ENCODE results near the gene VWF. TPM values are rescaled to one million over a fixed set of nuclear protein-coding genes. Genes with fewer than 3 reads are reported as not detected.
"Not testable (repeated sequence)": the region's sequence is repeated elsewhere in the genome, so short reads cannot be mapped to it uniquely, and the experiment has no call there.

VWF gene
- total RNA-seq, 1 donor from 2014 or later: not detected

DNA sequence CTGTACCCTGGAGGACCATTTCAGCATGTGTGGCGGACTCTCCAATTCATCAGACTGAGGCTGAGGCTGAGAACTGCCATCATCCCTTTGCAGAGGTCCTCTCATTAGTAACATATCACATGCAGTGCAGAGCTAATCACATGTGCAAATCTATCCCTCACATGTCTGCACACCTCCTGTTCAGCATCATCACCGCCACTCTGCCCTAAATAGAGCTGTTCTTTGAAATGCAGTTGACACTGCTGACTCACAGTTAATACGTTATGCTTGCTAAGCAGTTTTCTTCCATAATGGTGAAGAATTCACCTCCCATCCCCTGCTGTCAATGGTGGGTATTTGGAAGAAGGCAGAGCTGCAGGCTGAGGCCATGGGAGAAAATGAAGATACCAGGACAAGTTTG is 94.4 kb downstream of the VWF start:
- intact Hi-C loops (cut with micrococcal nuclease): no loop called here
- no peak for TF ChIP-seq CTCF (IDR thresholded peaks at IDR 0.05)
- H3K36me3 Mint-ChIP-seq (ENCODE audit: low read depth): no peaks in the 10 kb centered on the region
- peaks cover 3% of the 10 kb centered on the region for H3K27me3 Mint-ChIP-seq
- no peak for ATAC-seq (ENCODE audit: low read depth)
- H3K4me3 Mint-ChIP-seq: no peak overlapping the region
- ChIA-PET POLR2A (no interaction called here), CTCF (no interaction called here)
- no peaks in the 10 kb centered on the region for H3K4me1 Mint-ChIP-seq
- peaks cover 7% of the 10 kb centered on the region for H3K9me3 Mint-ChIP-seq
- DNase-seq: no peak
- no peak overlapping the region for H3K27ac Mint-ChIP-seq

- Mint-ChIP-seq H3K4me3 (no peak overlapping the region), H3K4me1 (no peaks in the 10 kb centered on the region), H3K9me3 (peaks cover 7% of the 10 kb centered on the region), H3K27me3 (peaks cover 5% of the 10 kb centered on the region), H3K36me3 (ENCODE audit: low read depth) (no peaks in the 10 kb centered on the region), H3K27ac (no peak overlapping the region)
- ATAC-seq (ENCODE audit: low read depth) (no peak), DNase-seq (no peak)
- intact Hi-C loops (cut with micrococcal nuclease): no loop called here
- TF ChIP-seq CTCF (IDR thresholded peaks at IDR 0.05): no peak
- CTCF ChIA-PET: no interaction called here
- POLR2A ChIA-PET: no interaction called here
Measured at GRCh38 chr12:6029401-6029800, 95.1 kb downstream of the VWF start.

GRCh38 chr12:6026998-6027397 is 97.5 kb downstream of the VWF start:
- ATAC-seq (ENCODE audit: low read depth) (no peak), DNase-seq (no peak)
- no peak overlapping the region for H3K4me3 Mint-ChIP-seq
- POLR2A ChIA-PET: no interaction called here
- H3K36me3 Mint-ChIP-seq (ENCODE audit: low read depth): no peaks in the 10 kb centered on the region
- intact Hi-C loops (cut with micrococcal nuclease): no loop called here
- H3K4me1 Mint-ChIP-seq: no peaks in the 10 kb centered on the region
- peaks cover 10% of the 10 kb centered on the region for H3K27me3 Mint-ChIP-seq
- CTCF ChIA-PET: no interaction called here
- H3K27ac Mint-ChIP-seq: no peak overlapping the region
- TF ChIP-seq CTCF (IDR thresholded peaks at IDR 0.05): no peak
- peaks cover 7% of the 10 kb centered on the region for H3K9me3 Mint-ChIP-seq

DNA sequence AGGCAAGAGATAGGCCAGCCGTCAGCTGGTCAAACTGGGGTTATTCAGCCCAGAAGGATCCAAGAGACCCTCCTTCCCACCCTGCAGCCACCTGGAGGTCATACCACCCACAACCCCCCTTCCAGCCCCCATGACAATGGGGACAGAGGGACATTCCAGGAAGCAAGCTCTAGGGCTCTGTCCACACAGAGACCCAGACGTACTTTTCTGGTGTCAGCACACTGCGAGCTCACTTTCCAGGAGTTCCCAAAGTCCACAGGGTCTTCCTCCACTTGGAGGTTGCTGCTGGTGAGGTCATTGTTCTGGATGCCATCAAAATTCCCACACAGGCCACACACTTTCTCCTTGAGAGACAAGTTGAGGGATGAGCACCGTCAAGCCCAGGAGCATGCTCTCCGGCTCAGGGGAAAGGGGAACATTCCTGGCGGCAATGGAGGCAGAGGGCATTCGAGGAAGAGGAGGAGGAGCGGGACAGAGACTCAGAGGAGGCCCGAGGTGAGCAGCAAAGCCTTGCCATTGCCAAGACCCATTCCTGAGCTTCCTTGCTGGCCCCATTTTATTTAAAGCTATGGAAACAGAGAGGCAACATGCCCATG is 98.7 kb downstream of the VWF start:
- H3K9me3 Mint-ChIP-seq; H3K27ac Mint-ChIP-seq; H3K36me3 Mint-ChIP-seq (ENCODE audit: low read depth); DNase-seq; H3K4me3 Mint-ChIP-seq; intact Hi-C loops (cut with micrococcal nuclease); CTCF ChIA-PET; H3K4me1 Mint-ChIP-seq; POLR2A ChIA-PET; ATAC-seq (ENCODE audit: low read depth): not testable (repeated sequence)
- H3K27me3 Mint-ChIP-seq: peaks cover 13% of the 10 kb centered on the region

GRCh38 chr12:6024066-6024465 is 100.4 kb downstream of the VWF start:
- H3K4me3 Mint-ChIP-seq; CTCF ChIA-PET; DNase-seq; H3K4me1 Mint-ChIP-seq; ATAC-seq (ENCODE audit: low read depth); intact Hi-C loops (cut with micrococcal nuclease); H3K36me3 Mint-ChIP-seq (ENCODE audit: low read depth); H3K27ac Mint-ChIP-seq; H3K9me3 Mint-ChIP-seq; POLR2A ChIA-PET: not testable (repeated sequence)
- peaks cover 12% of the 10 kb centered on the region for H3K27me3 Mint-ChIP-seq

DNA sequence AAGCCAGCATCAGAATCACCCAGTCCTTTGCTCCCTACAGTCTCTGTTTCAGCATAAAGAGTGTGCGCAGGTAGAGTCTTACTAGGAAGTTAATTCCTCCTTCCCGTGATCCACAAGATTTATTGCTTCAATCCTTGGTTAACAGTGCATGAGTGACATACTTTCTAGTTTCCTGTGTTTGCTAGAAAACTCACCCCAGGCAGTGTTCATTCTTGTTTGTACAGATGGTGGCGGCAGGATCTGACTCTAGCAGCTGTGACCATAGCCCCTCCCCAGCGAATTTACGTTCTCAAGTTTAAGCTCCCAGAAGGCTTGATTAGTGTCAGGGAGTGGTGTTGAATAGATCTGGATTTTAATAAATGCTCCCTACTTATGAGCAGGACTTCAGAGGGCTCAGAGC is 103.5 kb downstream of the VWF start:
- intact Hi-C loops (cut with micrococcal nuclease): no loop called here
- Mint-ChIP-seq H3K4me3 (no peak overlapping the region), H3K4me1 (no peaks in the 10 kb centered on the region), H3K36me3 (ENCODE audit: low read depth) (no peaks in the 10 kb centered on the region), H3K9me3 (no peaks in the 10 kb centered on the region), H3K27me3 (peaks cover 12% of the 10 kb centered on the region), H3K27ac (no peak overlapping the region)
- DNase-seq: no peak
- ChIA-PET CTCF (no interaction called here), POLR2A (no interaction called here)
- no peak for TF ChIP-seq CTCF (IDR thresholded peaks at IDR 0.05)
- no peak for ATAC-seq (ENCODE audit: low read depth)

GRCh38 chr12:6020511-6020910 is 104.0 kb downstream of the VWF start:
- CTCF ChIA-PET; H3K4me1 Mint-ChIP-seq; H3K9me3 Mint-ChIP-seq; ATAC-seq (ENCODE audit: low read depth); H3K27ac Mint-ChIP-seq; DNase-seq; intact Hi-C loops (cut with micrococcal nuclease); POLR2A ChIA-PET; H3K4me3 Mint-ChIP-seq; H3K36me3 Mint-ChIP-seq (ENCODE audit: low read depth): not testable (repeated sequence)
- H3K27me3 Mint-ChIP-seq: peaks cover 12% of the 10 kb centered on the region

DNA sequence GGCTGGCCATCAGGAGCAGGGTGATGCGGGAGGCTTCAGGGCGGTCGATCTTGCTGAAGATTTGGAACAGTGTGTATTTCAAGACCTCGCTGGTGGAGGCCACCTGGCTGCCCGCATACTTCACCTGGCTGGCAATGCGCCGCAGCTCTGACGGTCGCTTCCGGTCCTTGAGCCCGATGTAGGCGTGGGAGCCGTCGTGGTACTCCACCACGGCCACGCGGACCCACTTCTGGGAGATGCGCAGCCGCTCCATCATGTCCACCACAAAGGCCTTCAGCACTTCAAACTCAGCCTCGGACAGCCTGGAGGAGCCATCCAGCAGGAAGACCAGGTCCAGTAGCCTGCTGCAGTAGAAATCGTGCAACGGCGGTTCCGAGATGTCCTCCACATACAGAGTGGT is 105.2 kb downstream of the VWF start:
- DNase-seq; H3K4me1 Mint-ChIP-seq; H3K27ac Mint-ChIP-seq; H3K27me3 Mint-ChIP-seq; POLR2A ChIA-PET; CTCF ChIA-PET; H3K4me3 Mint-ChIP-seq; intact Hi-C loops (cut with micrococcal nuclease); ATAC-seq (ENCODE audit: low read depth); H3K9me3 Mint-ChIP-seq; H3K36me3 Mint-ChIP-seq (ENCODE audit: low read depth): not testable (repeated sequence)

Measured in activated B cell treated with CpG ODN at 0.5 μM for 24 hours (primary cell).